ENCODE measurements around the gene SRGAP2C. TPM values are rescaled to one million over a fixed set of nuclear protein-coding genes. Genes with fewer than 3 reads are reported as not detected.
"Not testable (repeated sequence)": the region's sequence is repeated elsewhere in the genome, so short reads cannot be mapped to it uniquely, and the experiment has no call there.

The SRGAP2C gene
- total RNA-seq, 1 donor from 2014 or later = 13.9 TPM

DNA sequence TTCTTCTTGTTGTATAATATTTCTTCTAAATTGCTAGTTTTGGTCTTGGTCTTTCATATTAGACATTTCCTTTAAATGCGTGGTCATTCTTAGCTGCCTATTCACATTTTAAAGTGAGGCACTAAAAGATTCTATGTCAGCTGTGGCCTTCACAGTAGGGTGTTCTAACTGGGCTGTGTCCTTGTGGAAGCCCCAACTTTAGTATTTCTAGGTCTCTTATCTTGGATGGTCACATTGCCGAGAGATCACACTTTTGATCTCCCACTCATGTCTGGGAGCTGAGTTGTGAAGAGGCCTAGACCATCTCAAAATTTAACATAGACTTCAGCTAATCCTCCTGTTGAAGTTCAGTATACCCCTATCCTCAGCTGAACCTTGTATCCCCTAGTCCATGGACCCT, 185.2 kb downstream of the SRGAP2C start:
- not testable (repeated sequence) for DNase-seq (ENCODE audit: low read depth)

DNA sequence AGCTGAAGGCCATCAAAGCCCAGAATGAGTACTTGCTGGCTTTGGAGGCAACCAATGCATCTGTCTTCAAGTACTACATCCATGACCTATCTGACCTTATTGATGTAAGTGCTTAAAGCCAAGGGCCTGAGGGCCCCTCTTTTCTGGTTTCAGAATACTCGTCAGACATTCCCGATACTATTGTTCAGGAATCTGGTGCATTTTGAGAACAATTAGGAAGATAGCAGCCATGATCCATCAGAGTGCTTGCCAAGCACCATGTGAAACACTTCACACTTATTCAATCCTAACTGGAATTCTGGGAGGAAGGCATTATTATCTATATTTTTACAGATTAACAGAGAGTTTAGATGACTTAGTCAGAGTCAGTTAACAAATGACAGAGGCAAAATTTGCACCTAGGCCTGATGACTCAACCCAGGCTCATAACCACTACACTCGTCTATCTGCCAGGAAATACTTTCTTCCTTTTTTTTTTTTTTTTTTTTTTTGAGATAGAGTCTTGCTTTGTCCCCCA, 190.1 kb downstream of the SRGAP2C start:
- not testable (repeated sequence) for DNase-seq (ENCODE audit: low read depth)

GRCh38 chr1:121376986-121377385, 192.2 kb downstream of the SRGAP2C start:
- DNase-seq (ENCODE audit: low read depth) = not testable (repeated sequence)

DNA sequence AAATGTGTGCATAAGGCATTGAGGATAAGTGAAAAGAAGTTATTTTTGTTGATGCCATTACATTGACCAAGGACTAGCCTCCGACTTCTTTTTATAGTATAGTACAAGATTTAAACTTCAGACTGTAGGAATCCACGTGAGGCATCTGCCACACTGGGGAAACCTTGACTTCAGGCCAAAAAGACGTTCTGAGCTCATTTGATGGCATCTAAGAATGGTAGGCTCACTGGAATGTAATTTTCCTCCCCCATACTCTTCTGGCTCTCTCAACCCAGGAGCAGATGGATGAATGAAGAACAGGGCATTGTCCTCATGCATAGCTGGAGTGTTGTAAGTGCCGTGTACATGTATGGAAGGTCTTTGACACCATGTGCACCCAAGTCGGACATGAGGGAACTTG, 194.0 kb downstream of the SRGAP2C start:
- DNase-seq (ENCODE audit: low read depth) = not testable (repeated sequence)

DNA sequence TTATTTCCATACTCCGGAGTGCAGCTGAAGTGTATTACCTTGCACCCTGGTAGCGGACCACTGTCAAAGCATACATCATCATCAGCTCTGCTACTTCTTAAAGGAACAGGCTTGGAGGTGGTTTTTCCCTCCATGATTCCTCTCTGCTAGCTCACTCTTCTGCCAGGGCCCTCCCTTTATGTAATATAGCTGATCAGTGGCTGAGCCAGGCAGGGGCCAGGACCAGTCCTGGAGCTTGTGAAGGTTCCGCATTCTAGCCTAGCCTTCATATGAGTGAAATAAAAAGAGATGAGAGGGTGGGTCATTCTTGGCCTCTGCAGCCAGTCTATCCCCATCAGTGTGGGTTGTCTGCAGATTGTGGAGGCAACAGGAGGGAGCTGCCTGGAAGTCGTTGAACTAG, 200.0 kb downstream of the SRGAP2C start:
- DNase-seq (ENCODE audit: low read depth) = not testable (repeated sequence)

GRCh38 chr1:121385162-121385561, 200.4 kb downstream of the SRGAP2C start:
- not testable (repeated sequence) for DNase-seq (ENCODE audit: low read depth)

DNA sequence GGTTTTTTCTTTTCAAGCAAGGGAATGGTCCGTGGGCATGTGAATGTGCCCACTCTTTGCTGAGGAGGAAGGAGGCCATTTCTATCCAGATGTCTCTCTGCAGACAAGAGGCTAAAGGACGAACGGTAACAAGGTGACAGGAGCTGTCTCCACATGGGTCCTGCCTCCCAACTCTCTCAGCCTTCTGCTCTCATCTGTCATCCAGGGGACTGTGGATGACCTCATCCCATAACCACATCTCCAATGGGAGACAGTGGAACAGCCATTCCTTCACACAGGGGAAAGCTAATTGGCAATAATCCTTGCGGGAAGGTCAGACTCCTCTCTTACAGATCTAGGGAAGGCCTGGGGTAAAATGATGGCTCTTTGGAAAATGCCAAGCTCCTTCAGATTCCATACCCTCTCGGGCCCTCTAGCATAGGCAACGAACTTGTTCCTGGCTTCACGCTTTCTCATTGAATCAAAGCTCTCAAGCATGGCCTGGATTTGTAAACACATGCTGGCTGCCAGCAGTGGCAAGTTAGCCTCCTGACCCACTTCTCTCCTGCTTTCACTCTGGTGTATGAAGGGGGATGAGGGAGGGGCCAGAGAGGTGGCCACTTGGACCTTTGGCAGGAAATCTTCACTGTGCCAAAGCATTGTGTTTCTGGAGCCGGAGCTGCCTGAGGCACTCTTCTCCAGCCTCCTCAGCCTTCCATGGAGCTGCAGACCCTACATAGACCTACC, 201.0 kb downstream of the SRGAP2C start:
- not testable (repeated sequence) for DNase-seq (ENCODE audit: low read depth)

- DNase-seq (ENCODE audit: low read depth) = not testable (repeated sequence)
Observed at GRCh38 chr1:121386319-121386948, 201.7 kb downstream of the SRGAP2C start.

DNA sequence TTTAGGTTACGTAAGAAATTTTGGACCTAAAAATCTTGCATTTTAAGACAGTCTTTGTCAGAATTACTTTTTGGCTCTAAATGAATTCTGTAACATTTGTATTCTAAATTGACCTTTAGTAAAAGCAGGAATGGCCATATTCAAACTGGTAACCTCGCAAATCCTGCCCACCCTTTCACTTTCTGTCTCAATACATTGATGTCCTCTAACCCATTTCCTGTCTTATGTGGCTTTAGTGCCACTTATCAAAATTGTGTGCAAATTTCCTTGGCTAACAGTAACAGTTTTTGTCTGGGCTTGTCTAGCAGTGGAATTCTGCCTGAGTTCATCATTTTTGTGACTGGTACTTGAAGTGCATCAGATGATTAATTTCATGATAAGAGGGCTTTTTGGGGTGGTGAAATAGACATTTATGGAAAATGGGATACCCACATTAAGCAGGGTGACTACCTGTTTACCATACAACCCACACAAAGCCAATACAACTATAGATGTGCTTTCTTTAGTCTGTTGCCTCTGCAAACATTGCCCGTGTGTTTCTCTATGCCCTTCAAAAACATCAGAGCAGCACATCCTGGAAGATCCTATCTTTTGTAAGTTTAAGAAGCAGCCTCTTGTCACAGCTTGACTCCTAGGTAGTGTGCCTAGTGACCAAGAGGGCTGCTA, 205.3 kb downstream of the SRGAP2C start:
- not testable (repeated sequence) for DNase-seq (ENCODE audit: low read depth)

GRCh38 chr1:121392130-121392529, 207.4 kb downstream of the SRGAP2C start:
- not testable (repeated sequence) for DNase-seq (ENCODE audit: low read depth)

GRCh38 chr1:121395718-121396201, 211.0 kb downstream of the SRGAP2C start:
- DNase-seq (ENCODE audit: low read depth) = not testable (repeated sequence)

GRCh38 chr1:121396335-121397081, 211.7 kb downstream of the SRGAP2C start:
- peak; percentile 26 for DNase-seq (ENCODE audit: low read depth)

GRCh38 chr1:121397101-121397500, 212.3 kb downstream of the SRGAP2C start:
- not testable (repeated sequence) for DNase-seq (ENCODE audit: low read depth)

DNA sequence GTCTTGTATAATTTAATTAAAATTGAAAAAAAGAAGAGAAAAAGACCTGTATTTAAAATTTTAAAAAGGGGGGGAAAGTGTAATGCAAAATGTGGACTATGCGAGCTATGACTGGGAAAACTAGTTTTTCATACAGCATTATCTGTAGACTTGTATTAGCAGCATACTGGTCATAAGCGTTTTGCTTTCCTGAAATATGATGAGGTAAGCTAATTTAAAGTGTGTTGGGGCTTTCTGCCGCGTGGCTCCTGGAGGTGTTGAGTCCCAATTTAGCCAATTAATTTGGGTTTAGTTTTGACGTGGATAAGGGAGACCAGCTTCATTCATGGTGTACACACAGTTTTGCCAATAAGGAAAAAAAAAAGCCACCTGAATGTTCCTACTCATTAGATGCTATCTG, 214.4 kb downstream of the SRGAP2C start:
- DNase-seq (ENCODE audit: low read depth) = not testable (repeated sequence)

DNA sequence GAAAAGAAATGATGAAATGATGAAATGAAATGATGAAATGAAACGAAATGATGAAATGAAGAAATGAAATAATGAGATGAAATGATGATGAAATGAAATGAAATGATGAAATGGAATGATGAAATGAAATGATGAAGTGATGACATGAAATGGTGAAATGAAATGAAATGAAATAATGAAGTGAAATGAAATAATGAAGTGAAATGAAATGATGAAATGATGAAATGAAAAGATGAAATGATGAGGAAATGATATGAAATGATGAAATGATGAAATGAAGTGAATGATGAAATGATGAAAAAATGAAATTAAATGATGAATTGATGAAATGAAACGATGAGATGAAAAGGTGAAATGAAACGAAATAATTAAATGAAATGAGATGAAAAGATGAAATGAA, 215.3 kb downstream of the SRGAP2C start:
- DNase-seq (ENCODE audit: low read depth) = not testable (repeated sequence)

- DNase-seq (ENCODE audit: low read depth) = not testable (repeated sequence)
Observed at GRCh38 chr1:121400541-121401310, 216.0 kb downstream of the SRGAP2C start.

DNA sequence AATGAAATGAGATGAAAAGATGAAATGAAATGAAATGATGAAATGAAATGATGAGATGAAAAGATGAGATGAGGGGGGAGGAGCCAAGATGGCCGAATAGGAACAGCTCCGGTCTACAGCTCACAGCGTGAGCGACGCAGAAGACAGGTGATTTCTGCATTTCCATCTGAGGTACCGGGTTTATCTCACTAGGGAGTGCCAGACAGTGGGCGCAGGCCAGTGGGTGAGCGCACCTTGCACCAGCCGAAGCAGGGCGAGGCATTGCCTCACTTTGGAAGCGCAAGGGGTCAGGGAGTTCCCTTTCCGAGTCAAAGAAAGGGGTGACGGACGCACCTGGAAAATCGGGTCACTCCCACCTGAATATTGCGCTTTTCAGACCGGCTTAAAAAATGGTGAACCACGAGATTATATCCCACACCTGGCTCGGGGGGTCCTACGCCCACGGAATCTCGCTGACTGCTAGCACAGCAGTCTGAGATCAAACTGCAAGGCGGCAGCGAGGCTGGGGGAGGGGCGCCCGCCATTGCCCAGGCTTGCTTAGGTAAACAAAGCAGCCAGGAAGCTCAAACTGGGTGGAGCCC, 216.7 kb downstream of the SRGAP2C start:
- DNase-seq (ENCODE audit: low read depth) = not testable (repeated sequence)

DNA sequence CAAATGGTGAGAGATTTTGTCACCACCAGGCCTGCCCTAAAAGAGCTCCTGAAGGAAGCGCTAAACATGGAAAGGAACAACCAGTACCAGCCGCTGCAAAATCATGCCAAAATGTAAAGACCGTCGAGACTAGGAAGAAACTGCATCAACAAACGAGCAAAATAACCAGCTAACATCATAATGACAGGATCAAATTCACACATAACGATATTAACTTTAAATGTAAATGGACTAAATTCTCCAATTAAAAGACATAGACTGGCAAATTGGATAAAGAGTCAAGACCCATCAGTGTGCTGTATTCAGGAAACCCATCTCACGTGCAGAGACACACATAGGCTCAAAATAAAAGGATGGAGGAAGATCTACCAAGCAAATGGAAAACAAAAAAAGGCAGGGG, 218.5 kb downstream of the SRGAP2C start:
- DNase-seq (ENCODE audit: low read depth) = not testable (repeated sequence)

DNA sequence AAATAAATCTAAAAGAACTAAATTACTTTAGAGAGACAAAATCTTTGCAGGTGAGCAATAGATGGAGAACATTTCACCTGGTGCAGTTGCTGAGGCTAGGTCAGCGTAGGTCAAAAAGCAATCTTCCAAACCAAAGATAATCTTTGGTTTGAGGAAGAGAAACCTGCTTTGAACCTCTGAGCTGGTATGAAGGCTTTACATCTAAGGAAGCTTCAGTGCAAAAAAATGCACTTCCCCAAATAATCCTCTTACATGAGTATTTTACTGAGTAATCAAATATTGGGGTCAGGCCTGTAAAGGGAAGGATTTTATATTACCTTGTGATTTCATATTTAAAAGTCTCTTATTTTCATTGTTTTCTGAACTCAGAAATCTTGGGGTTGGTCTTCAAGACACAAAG, 223.6 kb downstream of the SRGAP2C start:
- DNase-seq (ENCODE audit: low read depth) = no peak

DNA sequence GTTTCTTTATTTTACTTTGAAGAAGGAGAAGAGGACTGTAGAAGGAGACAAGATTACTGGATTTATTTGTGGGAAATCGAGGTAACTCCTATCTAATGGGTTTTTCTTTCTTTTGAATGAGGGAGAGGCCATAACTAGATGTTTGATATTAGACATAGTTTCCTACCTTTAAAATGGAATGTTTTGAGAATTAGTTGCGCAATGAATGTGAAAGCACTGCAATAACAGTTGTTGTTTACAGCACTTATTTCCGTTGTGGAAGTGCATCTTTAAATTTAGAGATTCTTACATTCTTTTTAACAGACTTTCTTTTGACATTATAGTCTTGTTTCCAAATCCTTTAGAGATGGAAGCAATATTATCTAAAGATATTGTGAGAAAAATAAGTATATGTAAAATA, 229.0 kb downstream of the SRGAP2C start:
- DNase-seq (ENCODE audit: low read depth) = no peak
